ENCODE measurements around the gene LDAH.

LDAH gene

GRCh38 chr2:20781656-20782265 is 41.1 kb downstream of the LDAH start:
- no peak for DNase-seq (ENCODE audit: low read depth in 2 of 2, low spot score in 1 of 2)

- DNase-seq (ENCODE audit: low read depth in 2 of 2, low spot score in 1 of 2), result no peak
Observed at GRCh38 chr2:20771299-20771698, 51.6 kb downstream of the LDAH start.

GRCh38 chr2:20766798-20767644 is 55.9 kb downstream of the LDAH start:
- no peak for DNase-seq (ENCODE audit: low read depth in 2 of 2, low spot score in 1 of 2)

GRCh38 chr2:20766213-20766612 is 56.7 kb downstream of the LDAH start:
- no peak for DNase-seq (ENCODE audit: low read depth in 2 of 2, low spot score in 1 of 2)

GRCh38 chr2:20762945-20763683 is 59.8 kb downstream of the LDAH start:
- no peak for DNase-seq (ENCODE audit: low read depth in 2 of 2, low spot score in 1 of 2)

- DNase-seq (ENCODE audit: low read depth in 2 of 2, low spot score in 1 of 2), result no peak
Observed at GRCh38 chr2:20759487-20759886, 63.4 kb downstream of the LDAH start.

GRCh38 chr2:20758997-20759396 is 63.9 kb downstream of the LDAH start:
- DNase-seq (ENCODE audit: low read depth in 2 of 2, low spot score in 1 of 2), result no peak

- DNase-seq (ENCODE audit: low read depth in 2 of 2, low spot score in 1 of 2), result no peak
Observed at GRCh38 chr2:20757405-20758090, 65.4 kb downstream of the LDAH start.

- DNase-seq (ENCODE audit: low read depth in 2 of 2, low spot score in 1 of 2), result no peak
Observed at GRCh38 chr2:20755132-20755800, 67.6 kb downstream of the LDAH start.

- DNase-seq (ENCODE audit: low read depth in 2 of 2, low spot score in 1 of 2), result no peak
Observed at GRCh38 chr2:20752293-20752692, 70.6 kb downstream of the LDAH start.

- no peak for DNase-seq (ENCODE audit: low read depth in 2 of 2, low spot score in 1 of 2)
Observed at GRCh38 chr2:20747317-20747716, 75.6 kb downstream of the LDAH start.

GRCh38 chr2:20745924-20746555 is 76.9 kb downstream of the LDAH start:
- DNase-seq (ENCODE audit: low read depth in 2 of 2, low spot score in 1 of 2), result no peak

GRCh38 chr2:20744366-20745335 is 78.2 kb downstream of the LDAH start:
- DNase-seq (ENCODE audit: low read depth in 2 of 2, low spot score in 1 of 2), result no peak

- no peak for DNase-seq (ENCODE audit: low read depth in 2 of 2, low spot score in 1 of 2)
Observed at GRCh38 chr2:20738772-20739171, 84.1 kb downstream of the LDAH start.

- no peak for DNase-seq (ENCODE audit: low read depth in 2 of 2, low spot score in 1 of 2)
Observed at GRCh38 chr2:20737505-20737904, 85.4 kb downstream of the LDAH start.

GRCh38 chr2:20728114-20728758 is 94.7 kb downstream of the LDAH start:
- DNase-seq (ENCODE audit: low read depth in 2 of 2, low spot score in 1 of 2), result no peak

- no peak for DNase-seq (ENCODE audit: low read depth in 2 of 2, low spot score in 1 of 2)
Observed at GRCh38 chr2:20726913-20727312, 96.0 kb downstream of the LDAH start.

- no peak for DNase-seq (ENCODE audit: low read depth in 2 of 2, low spot score in 1 of 2)
Observed at GRCh38 chr2:20725782-20726181, 97.1 kb downstream of the LDAH start.

Data from stimulated activated CD8-positive, alpha-beta memory T cell treated with anti-CD3 and anti-CD28 coated beads, Interleukin-4, amount 100 ng/mL, for 1 hour (primary cell).